PC-9 (cell line): ENCODE measurements around the gene IFITM5. TPM values are rescaled to one million over a fixed set of nuclear protein-coding genes. Genes with fewer than 3 reads are reported as not detected.

ENCODE experiments used
- BruUV-seq: library from RNA; stranded (reverse); fragments of 400-500 nt; replicated peaks from 2 replicates; lab custom pipeline; 2021; lab: Mats Ljungman, UMichigan
- CTCF ChIA-PET: fragments of 300-600 bp; sonication (Branson Sonifier 250); formaldehyde crosslinking; loops from one replicate; lab custom pipeline; 2022; ENCODE audit warnings: antibody characterized with exemption; lab: Charles Lee
- POLR2A ChIA-PET: fragments of 300-600 bp; sonication (Branson Sonifier 250); formaldehyde crosslinking; loops from one replicate; lab custom pipeline; 2022; ENCODE audit warnings: antibody characterized with exemption; ENCODE audit not compliant: unreplicated experiment; lab: Charles Lee
- DNase-seq, 2 experiments: peaks; one replicate each; pipeline versions ENCODE4 v3.0.0 to v3.0.0-alpha.2; 2015 to 2022; ENCODE audit warnings: mixed read lengths in 1 of 2
- H2AFZ ChIP-seq: fragments of 200-600 bp; sonication (generic); 2 replicates; pipeline ENCODE4 v1.8.1; 2017; ENCODE audit warnings: antibody characterized with exemption
- H3F3A ChIP-seq: fragments of 200-600 bp; sonication (generic); 2 replicates; pipeline ENCODE4 v1.8.1; 2017; ENCODE audit warnings: antibody characterized with exemption, mild to moderate bottlenecking, low read depth; ENCODE audit not compliant: insufficient read depth
- H3K27ac ChIP-seq: fragments of 200-600 bp; sonication (generic); 2 replicates; pipeline ENCODE4 v1.6.1; 2016; ENCODE audit warnings: mixed run types
- H3K27me3 ChIP-seq: fragments of 200-600 bp; sonication (generic); 2 replicates; pipeline ENCODE4 v1.6.1; 2016; ENCODE audit warnings: low read depth, mixed run types; ENCODE audit not compliant: insufficient read depth
- H3K36me3 ChIP-seq: fragments of 200-600 bp; sonication (generic); 2 replicates; pipeline ENCODE4 v1.6.1; 2016; ENCODE audit warnings: low read depth, mixed run types
- H3K4me1 ChIP-seq: fragments of 200-600 bp; sonication (generic); replicated peaks from 2 replicates; pipeline ENCODE4 v1.6.1; 2016; ENCODE audit warnings: mixed run types; ENCODE audit not compliant: insufficient read depth
- H3K4me2 ChIP-seq: fragments of 200-600 bp; sonication (generic); 2 replicates; pipeline ENCODE4 v1.6.1; 2017; ENCODE audit warnings: mixed run types
- H3K4me3 ChIP-seq: fragments of 200-600 bp; sonication (generic); 2 replicates; pipeline ENCODE4 v1.6.1; 2016; ENCODE audit warnings: mixed run types
- H3K79me2 ChIP-seq: fragments of 200-600 bp; sonication (generic); 2 replicates; pipeline ENCODE4 v1.6.1; 2017; ENCODE audit warnings: low read depth, mixed run types
- H3K9me2 ChIP-seq: fragments of 200-600 bp; sonication (generic); 2 replicates; pipeline ENCODE4 v1.8.1; 2017; ENCODE audit warnings: mild to moderate bottlenecking; ENCODE audit not compliant: insufficient read depth
- H3K9me3 ChIP-seq: fragments of 200-600 bp; sonication (generic); 2 replicates; pipeline ENCODE4 v1.8.1; 2016; ENCODE audit warnings: low read depth; ENCODE audit not compliant: insufficient read depth
- H4K20me1 ChIP-seq: fragments of 200-600 bp; sonication (generic); 2 replicates; pipeline ENCODE4 v1.8.1; 2017; ENCODE audit not compliant: insufficient read depth
- CTCF ChIP-seq: fragments of 200-600 bp; sonication (generic); conservative IDR thresholded peaks from 2 replicates; pipeline ENCODE4 v1.6.1; 2017; ENCODE audit warnings: mixed run types, antibody characterized with exemption, mild to moderate bottlenecking, moderate library complexity
- EZH2 ChIP-seq: fragments of 200-600 bp; sonication (generic); IDR thresholded peaks from 2 replicates; pipeline ENCODE4 v1.8.0; 2017; ENCODE audit warnings: antibody characterized with exemption, low read depth
- intact Hi-C: fragments of 100-400 bp; cut with micrococcal nuclease; formaldehyde crosslinking; loops from one replicate; pipeline ENCODE4 v1.10.0; 2022; ENCODE audit not compliant: unreplicated experiment
- total RNA-seq: library from RNA; stranded (reverse); gene quantifications from 2 replicates; pipeline ENCODE4 v1.2.3, GENCODE V29; 2021

The IFITM5 gene
- total RNA-seq, 1 experiment from 2014 or later = not detected

- Histone ChIP-seq H2AFZ (no peak overlapping the region), H3K36me3 (no peaks in the 10 kb centered on the region), H3F3A (no peaks in the 10 kb centered on the region), H3K9me3 (no peaks in the 10 kb centered on the region), H4K20me1 (no peaks in the 10 kb centered on the region), H3K4me3 (no peak overlapping the region), H3K79me2 (no peaks in the 10 kb centered on the region), H3K27me3 (no peaks in the 10 kb centered on the region), H3K27ac (no peak overlapping the region), H3K9me2 (no peaks in the 10 kb centered on the region), H3K4me2 (no peak overlapping the region), H3K4me1 (no peaks in the 10 kb centered on the region)
- no TSS peak for BruUV-seq
- ChIA-PET POLR2A (no interaction called here), CTCF (no interaction called here)
- no peak for TF ChIP-seq CTCF
- no peak for TF ChIP-seq EZH2
- DNase-seq = no peak
- intact Hi-C loops = no loop called here
These were observed 817 bp upstream of the IFITM5 start for GRCh38 chr11:299951-300735.

DNA sequence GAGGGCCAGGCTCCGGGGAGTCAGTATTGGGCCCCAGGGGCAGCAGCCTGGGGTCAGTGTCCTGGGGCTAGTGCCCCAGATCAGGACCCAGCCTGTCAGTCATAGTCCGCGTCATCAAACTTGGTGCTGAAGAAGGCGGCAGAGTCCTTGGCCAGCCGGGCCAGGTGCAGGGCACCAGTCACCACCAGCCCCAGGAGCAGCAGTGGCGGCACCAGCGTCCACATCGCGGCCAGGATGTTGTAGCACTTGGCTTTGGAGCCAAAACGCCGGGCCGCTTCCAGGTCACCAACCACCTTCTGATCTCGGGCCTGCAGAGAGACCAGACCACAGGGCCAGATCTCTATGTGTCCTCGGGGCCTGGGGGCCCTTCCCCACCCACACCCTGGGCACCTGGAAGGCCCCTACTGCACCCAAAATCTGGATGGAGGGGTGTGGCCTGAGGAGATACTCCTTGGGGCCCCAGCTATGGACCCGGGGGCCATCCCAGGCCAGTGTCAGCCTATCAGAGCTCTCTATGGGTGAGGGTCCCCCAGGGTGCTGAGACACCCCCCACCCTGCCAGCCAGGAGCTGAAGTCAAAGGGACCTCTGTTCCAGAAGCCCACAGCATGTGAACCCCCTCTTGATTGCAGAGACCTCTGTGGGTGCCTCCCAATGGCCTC lies 790 bp downstream of the IFITM5 start:
- Histone ChIP-seq H3K4me1 (no peaks in the 10 kb centered on the region), H3K36me3 (no peaks in the 10 kb centered on the region), H3K4me3 (no peak overlapping the region), H4K20me1 (no peaks in the 10 kb centered on the region), H3F3A (no peaks in the 10 kb centered on the region), H3K4me2 (no peak overlapping the region), H3K27ac (no peak overlapping the region), H3K79me2 (no peaks in the 10 kb centered on the region), H2AFZ (no peak overlapping the region), H3K27me3 (no peaks in the 10 kb centered on the region), H3K9me2 (no peaks in the 10 kb centered on the region), H3K9me3 (no peaks in the 10 kb centered on the region)
- ChIA-PET CTCF (no interaction called here), POLR2A (no interaction called here)
- intact Hi-C loops = no loop called here
- no peak for DNase-seq
- TF ChIP-seq EZH2 (no peak), CTCF (no peak)
- BruUV-seq = no TSS peak

- Histone ChIP-seq H2AFZ (no peak overlapping the region), H3K27ac (no peak overlapping the region), H4K20me1 (no peaks in the 10 kb centered on the region), H3K9me2 (no peaks in the 10 kb centered on the region), H3K36me3 (no peaks in the 10 kb centered on the region), H3K4me2 (no peak overlapping the region), H3K9me3 (no peaks in the 10 kb centered on the region), H3K27me3 (no peaks in the 10 kb centered on the region), H3K79me2 (no peaks in the 10 kb centered on the region), H3K4me1 (no peaks in the 10 kb centered on the region), H3F3A (no peaks in the 10 kb centered on the region), H3K4me3 (no peak overlapping the region)
- TF ChIP-seq CTCF (no peak), EZH2 (no peak)
- intact Hi-C loops = no loop called here
- ChIA-PET POLR2A (interaction anchor here (0.6 kb wide), 1 partner anchor 315 kb away, joined by 3 read pairs; no protein-coding TSS in a partner anchor), CTCF (no interaction called here)
- DNase-seq = no peak
- BruUV-seq = TSS peak; percentile 5
These were observed 1.5 kb downstream of the IFITM5 start for GRCh38 chr11:297586-298405.
